ENCODE data around the gene REEP1.
"Not testable (repeated sequence)": the region's sequence is repeated elsewhere in the genome, so short reads cannot be mapped to it uniquely, and the experiment has no call there.

Gene REEP1

DNA sequence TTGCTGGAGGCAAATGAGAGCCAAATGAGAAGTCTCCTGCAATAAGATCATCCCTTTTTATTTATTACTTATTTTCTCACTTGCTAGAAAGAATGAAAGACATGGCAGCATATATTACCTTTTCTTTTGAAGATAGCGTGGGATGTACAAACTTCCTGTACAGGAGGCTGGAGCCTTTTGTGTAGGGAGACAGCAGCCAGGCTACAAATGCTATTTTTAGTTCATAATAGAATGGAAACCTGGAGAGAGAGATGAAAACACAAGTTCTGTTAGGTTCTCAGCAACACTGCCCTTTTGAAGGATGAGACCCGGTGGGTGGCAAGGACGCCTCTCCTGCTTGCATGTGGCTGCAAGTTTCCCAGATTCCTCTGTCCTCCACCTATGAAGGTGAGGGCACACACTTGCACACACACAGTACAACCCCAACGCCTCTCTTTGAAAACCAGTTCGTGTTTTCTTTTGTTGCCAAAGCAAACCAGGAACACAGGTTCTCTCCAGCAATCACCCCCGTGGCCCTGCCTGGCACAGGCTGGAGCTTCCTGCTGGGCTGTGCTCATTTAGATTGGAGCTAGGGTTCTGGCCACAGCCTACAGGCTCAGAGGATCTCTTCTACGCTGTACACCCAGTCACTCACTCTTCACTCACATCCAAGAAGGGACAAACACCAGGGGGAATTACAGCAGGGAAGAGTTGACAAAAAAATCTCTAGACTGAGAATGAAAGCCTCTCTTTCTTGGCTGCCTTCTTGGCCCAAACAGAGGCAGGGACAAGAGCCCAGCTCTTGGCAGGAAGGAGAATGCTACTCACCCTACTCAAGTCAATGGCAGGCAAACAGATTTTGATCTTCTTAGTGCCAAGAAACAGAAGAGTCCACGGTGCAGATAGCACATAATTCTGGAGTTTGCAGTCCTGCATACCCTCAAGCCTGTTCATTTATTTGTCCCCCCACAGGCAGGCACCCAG is 82.6 kb downstream of the REEP1 start:
- DNase-seq: no peak
- H3K9me3 ChIP-seq (ENCODE audit: severe bottlenecking): no peaks in the 10 kb centered on the region
- no peak overlapping the region for H3K27ac ChIP-seq
- no peaks in the 10 kb centered on the region for H3K27me3 ChIP-seq (ENCODE audit: insufficient read depth, low read depth, severe bottlenecking)
- no peak overlapping the region for H3K4me3 ChIP-seq (ENCODE audit: low read depth, low read length)
- TF ChIP-seq, protein P1, sequence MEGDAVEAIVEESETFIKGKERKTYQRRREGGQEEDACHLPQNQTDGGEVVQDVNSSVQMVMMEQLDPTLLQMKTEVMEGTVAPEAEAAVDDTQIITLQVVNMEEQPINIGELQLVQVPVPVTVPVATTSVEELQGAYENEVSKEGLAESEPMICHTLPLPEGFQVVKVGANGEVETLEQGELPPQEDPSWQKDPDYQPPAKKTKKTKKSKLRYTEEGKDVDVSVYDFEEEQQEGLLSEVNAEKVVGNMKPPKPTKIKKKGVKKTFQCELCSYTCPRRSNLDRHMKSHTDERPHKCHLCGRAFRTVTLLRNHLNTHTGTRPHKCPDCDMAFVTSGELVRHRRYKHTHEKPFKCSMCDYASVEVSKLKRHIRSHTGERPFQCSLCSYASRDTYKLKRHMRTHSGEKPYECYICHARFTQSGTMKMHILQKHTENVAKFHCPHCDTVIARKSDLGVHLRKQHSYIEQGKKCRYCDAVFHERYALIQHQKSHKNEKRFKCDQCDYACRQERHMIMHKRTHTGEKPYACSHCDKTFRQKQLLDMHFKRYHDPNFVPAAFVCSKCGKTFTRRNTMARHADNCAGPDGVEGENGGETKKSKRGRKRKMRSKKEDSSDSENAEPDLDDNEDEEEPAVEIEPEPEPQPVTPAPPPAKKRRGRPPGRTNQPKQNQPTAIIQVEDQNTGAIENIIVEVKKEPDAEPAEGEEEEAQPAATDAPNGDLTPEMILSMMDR (IDR thresholded peaks at IDR 0.05; ENCODE audit: low read depth, low read length): no peak
- H3K36me3 ChIP-seq: peaks cover 9% of the 10 kb centered on the region

DNA sequence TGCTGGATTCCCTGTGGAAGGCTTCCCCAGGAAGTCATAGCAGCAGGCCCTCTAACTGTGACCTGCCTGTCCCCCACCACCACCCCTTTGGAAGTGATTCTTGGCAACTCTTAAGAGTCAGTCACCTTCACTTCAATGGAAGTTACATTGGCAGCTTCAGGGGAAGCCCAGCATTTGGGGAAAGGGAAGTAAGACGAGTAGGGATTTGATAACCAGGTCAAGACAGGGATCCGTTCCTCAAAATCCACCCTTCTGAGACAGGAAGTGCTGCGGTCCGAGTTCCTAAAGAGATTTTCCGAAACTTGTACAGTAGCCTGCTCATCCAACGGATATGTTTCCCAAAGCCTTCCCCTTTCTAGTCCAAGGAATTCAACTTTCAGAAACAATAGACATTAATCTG is 84.0 kb downstream of the REEP1 start:
- Histone ChIP-seq H3K36me3 (peaks cover 9% of the 10 kb centered on the region), H3K27me3 (ENCODE audit: insufficient read depth, low read depth, severe bottlenecking) (no peaks in the 10 kb centered on the region), H3K27ac (no peak overlapping the region), H3K9me3 (ENCODE audit: severe bottlenecking) (no peaks in the 10 kb centered on the region), H3K4me3 (ENCODE audit: low read depth, low read length) (no peak overlapping the region)
- TF ChIP-seq, protein P1 (IDR thresholded peaks at IDR 0.05; ENCODE audit: low read depth, low read length): no peak
- no peak for DNase-seq

DNA sequence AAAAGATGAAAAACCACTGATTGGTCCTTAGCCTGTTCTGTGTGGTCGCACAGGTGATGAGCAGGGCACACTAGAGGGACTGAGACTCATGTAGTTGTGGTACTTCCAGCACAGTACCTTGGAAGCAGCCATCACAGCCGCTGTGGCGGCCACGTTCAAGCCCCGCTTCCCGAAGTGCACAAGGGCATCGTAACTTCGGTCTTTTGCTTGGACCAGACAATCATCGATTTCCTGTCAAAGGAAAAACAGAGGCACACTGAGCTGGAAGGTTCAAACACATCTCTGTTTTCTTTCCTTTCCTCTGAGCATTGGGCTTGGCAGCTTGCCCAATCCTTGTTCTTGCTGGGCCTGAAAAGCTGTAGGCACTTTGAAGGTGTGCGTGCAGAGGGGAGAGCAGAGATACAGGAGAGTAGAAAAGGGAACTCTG is 85.6 kb downstream of the REEP1 start:
- DNase-seq: no peak
- TF ChIP-seq, protein P1 (IDR thresholded peaks at IDR 0.05; ENCODE audit: low read depth, low read length): no peak
- Histone ChIP-seq H3K27ac (no peak overlapping the region), H3K9me3 (ENCODE audit: severe bottlenecking) (no peaks in the 10 kb centered on the region), H3K27me3 (ENCODE audit: insufficient read depth, low read depth, severe bottlenecking) (no peaks in the 10 kb centered on the region), H3K4me3 (ENCODE audit: low read depth, low read length) (no peak overlapping the region), H3K36me3 (peaks cover 6% of the 10 kb centered on the region; the same call in 1 of the 2 replicates)

DNA sequence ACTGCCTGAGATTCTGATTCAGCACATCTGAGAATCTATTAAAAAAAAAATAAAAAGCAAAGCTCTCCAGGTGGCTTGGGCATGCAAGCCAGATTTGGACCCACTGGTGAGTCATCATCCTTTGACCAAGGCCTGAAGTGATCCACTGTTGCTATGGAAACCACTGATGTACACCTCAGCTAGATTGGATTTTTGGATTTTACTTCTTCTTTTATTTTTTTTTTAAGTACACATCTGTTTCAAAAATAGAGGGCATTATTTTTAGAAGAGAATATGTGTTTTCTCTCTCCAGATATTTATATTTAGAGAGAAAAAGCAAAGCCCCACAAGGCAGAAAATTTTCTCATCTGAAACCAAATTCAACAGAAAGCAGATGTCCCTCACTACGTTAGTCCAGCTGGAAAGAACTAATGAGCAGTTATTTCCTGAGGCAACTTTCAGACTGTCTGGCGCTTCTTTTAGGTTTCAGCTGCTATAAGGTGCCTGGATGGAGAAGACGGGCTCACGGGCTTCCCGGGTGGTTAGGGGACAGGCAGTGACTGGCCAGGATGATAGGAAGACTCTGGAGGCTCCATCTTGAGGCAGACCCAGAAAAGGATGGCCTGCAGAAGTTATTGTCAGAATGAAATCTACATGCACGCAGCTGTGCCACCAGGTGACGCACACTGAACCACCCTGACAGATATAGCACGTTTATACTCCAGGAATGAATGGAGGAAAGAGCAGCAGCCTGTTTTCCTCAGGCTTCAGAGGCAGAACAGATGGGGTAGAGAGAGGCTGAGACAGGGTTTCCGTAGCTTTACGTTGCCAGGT is 87.6 kb downstream of the REEP1 start:
- no peaks in the 10 kb centered on the region for H3K9me3 ChIP-seq (ENCODE audit: severe bottlenecking)
- no peaks in the 10 kb centered on the region for H3K27me3 ChIP-seq (ENCODE audit: insufficient read depth, low read depth, severe bottlenecking)
- H3K27ac ChIP-seq: no peak overlapping the region
- no peak overlapping the region for H3K4me3 ChIP-seq (ENCODE audit: low read depth, low read length)
- H3K36me3 ChIP-seq: peaks cover 6% of the 10 kb centered on the region; the same call in 1 of the 2 replicates
- DNase-seq: no peak
- TF ChIP-seq, protein P1 (IDR thresholded peaks at IDR 0.05; ENCODE audit: low read depth, low read length): no peak

DNA sequence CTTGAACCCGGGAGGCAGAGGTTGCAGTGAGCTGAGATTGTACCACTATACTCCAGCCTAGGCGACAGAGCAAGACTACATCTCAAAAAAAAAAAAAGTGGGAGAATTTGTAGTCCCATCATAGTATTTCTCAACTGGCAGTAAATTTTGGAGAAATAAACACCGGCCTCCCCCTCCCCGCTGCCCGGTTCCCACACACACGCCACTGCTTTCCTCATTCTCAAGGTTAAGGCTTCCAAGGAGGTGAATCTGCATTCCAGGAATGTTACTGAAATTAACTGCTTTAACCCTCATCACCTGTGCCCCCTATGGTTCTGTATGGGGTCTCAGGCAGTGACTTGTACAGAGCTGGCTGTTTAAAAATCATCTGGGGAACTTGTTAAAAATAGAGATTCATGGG is 88.2 kb downstream of the REEP1 start:
- Histone ChIP-seq H3K4me3 (ENCODE audit: low read depth, low read length) (no peak overlapping the region), H3K27ac (no peak overlapping the region), H3K36me3 (peaks cover 6% of the 10 kb centered on the region; the same call in 1 of the 2 replicates), H3K9me3 (ENCODE audit: severe bottlenecking) (no peaks in the 10 kb centered on the region), H3K27me3 (ENCODE audit: insufficient read depth, low read depth, severe bottlenecking) (no peaks in the 10 kb centered on the region)
- TF ChIP-seq, protein P1 (IDR thresholded peaks at IDR 0.05; ENCODE audit: low read depth, low read length): no peak
- no peak for DNase-seq

DNA sequence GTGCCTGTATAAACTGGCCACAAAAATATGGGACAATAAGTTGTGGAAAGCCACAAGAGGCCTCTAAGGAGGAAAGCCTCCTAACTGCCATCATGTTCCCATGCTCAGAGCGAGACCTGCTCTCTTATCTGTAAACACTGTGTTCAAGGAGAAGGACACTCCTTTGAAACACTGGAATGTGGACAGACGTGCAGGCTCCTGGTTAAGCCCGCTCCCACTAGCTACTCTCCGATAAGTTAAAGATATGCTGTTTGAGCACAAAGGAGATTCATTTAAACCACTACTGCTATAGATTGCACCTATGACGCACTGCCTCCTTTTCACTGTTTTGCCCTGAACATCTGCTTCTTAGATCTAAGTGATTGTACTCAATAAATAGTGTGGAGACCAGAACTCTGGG is 92.2 kb downstream of the REEP1 start:
- H3K36me3 ChIP-seq; H3K9me3 ChIP-seq (ENCODE audit: severe bottlenecking); H3K27me3 ChIP-seq (ENCODE audit: insufficient read depth, low read depth, severe bottlenecking); H3K27ac ChIP-seq; H3K4me3 ChIP-seq (ENCODE audit: low read depth, low read length); DNase-seq: not testable (repeated sequence)

DNA sequence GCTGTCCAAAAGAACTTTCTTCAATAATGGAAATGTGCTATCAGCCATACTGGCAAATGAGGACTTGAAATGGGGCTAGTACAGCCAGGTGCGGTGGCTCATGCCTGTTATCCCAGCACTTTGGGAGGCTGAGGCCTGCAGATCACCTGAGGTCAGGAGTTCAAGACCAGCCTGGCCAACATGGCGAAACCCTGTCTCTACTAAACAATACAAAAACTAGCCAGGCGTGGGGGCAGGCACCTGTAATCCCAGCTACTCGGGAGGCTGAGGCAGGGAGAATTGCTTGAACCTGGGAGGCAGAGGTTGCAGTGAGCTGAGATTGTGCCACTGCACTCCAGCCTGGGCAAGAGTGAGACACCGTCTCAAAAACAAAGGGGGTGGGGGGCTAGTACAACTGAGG is 92.6 kb downstream of the REEP1 start:
- not testable (repeated sequence) for H3K9me3 ChIP-seq (ENCODE audit: severe bottlenecking); DNase-seq; H3K27me3 ChIP-seq (ENCODE audit: insufficient read depth, low read depth, severe bottlenecking); H3K4me3 ChIP-seq (ENCODE audit: low read depth, low read length); H3K36me3 ChIP-seq; H3K27ac ChIP-seq

All from WERI-Rb-1 (cell line).